Measurements from ENCODE around the gene COL12A1. TPM values are rescaled to one million over a fixed set of nuclear protein-coding genes. Genes with fewer than 3 reads are reported as not detected.

The COL12A1 gene
- polyA plus RNA-seq, 12 donors, result 310 to 1,002 (median 511) TPM

GRCh38 chr6:75145976-75146375 lies 59.9 kb downstream of the COL12A1 start:
- no peak for DNase-seq

GRCh38 chr6:75145211-75145610 lies 60.6 kb downstream of the COL12A1 start:
- DNase-seq, result no peak

- DNase-seq, result no peak
Measured at GRCh38 chr6:75144386-75144785, 61.5 kb downstream of the COL12A1 start.

GRCh38 chr6:75143191-75143590 lies 62.7 kb downstream of the COL12A1 start:
- DNase-seq, result no peak

- DNase-seq, result no peak
Measured at GRCh38 chr6:75142721-75143120, 63.1 kb downstream of the COL12A1 start.

GRCh38 chr6:75135876-75136275 lies 70.0 kb downstream of the COL12A1 start:
- no peak for DNase-seq

GRCh38 chr6:75135450-75135849 lies 70.4 kb downstream of the COL12A1 start:
- DNase-seq, result no peak

- no peak for DNase-seq
Measured at GRCh38 chr6:75130784-75131183, 75.1 kb downstream of the COL12A1 start.

GRCh38 chr6:75128878-75129570 lies 76.8 kb downstream of the COL12A1 start:
- DNase-seq, result no peak

GRCh38 chr6:75126518-75126917 lies 79.3 kb downstream of the COL12A1 start:
- no peak for DNase-seq

- DNase-seq, result no peak
Measured at GRCh38 chr6:75124983-75125382, 80.9 kb downstream of the COL12A1 start.

GRCh38 chr6:75124085-75124484 lies 81.8 kb downstream of the COL12A1 start:
- DNase-seq, result no peak

GRCh38 chr6:75118925-75119515 lies 86.8 kb downstream of the COL12A1 start:
- DNase-seq, result no peak

GRCh38 chr6:75117701-75118100 lies 88.2 kb downstream of the COL12A1 start:
- DNase-seq, result no peak

GRCh38 chr6:75116946-75117345 lies 88.9 kb downstream of the COL12A1 start:
- no peak for DNase-seq

- peak; percentile 66 for DNase-seq
Measured at GRCh38 chr6:75115481-75115880, 90.4 kb downstream of the COL12A1 start.

- no peak for DNase-seq
Measured at GRCh38 chr6:75114806-75115205, 91.0 kb downstream of the COL12A1 start.

GRCh38 chr6:75114195-75114594 lies 91.7 kb downstream of the COL12A1 start:
- no peak for DNase-seq

GRCh38 chr6:75113446-75113845 lies 92.4 kb downstream of the COL12A1 start:
- DNase-seq, result no peak

- DNase-seq, result no peak
Measured at GRCh38 chr6:75109765-75110164, 96.1 kb downstream of the COL12A1 start.

- DNase-seq, result no peak
Measured at GRCh38 chr6:75109022-75109421, 96.8 kb downstream of the COL12A1 start.

- no peak for DNase-seq
Measured at GRCh38 chr6:75108333-75108974, 97.4 kb downstream of the COL12A1 start.

- no peak for DNase-seq
Measured at GRCh38 chr6:75107913-75108312, 97.9 kb downstream of the COL12A1 start.

Measured in muscle of arm (tissue), 12 donors.